HFF-Myc (cell line): Measurements from ENCODE around the gene TOM1L1.
A peak's percentile ranks its signal among the peaks of the same experiment; 100 is the strongest.

Experiments
- DNase-seq: peaks from one replicate; pipeline ENCODE4 v3.0.0-alpha.2; 2011; ENCODE audit warnings: low read depth; ENCODE audit errors: extremely low read depth
- H3K4me3 ChIP-seq: replicated peaks from 2 replicates; pipeline ENCODE4 v1.5.1; 2011; ENCODE audit warnings: low read depth, mild to moderate bottlenecking, control low read depth, low read length
- CTCF ChIP-seq: IDR thresholded peaks from 2 replicates; pipeline ENCODE4 v1.5.1; 2012; ENCODE audit warnings: mild to moderate bottlenecking, low read depth, low read length, control low read depth; ENCODE audit errors: missing control alignments

TOM1L1 gene

GRCh38 chr17:54898576-54898975 is 2.1 kb upstream of the TOM1L1 start:
- no peak overlapping the region for H3K4me3 ChIP-seq
- no peak for DNase-seq
- no peak for TF ChIP-seq CTCF

- H3K4me3 ChIP-seq: no peak overlapping the region
- DNase-seq: no peak
- no peak for TF ChIP-seq CTCF
Measured at GRCh38 chr17:54899201-54899600, 1.5 kb upstream of the TOM1L1 start.

GRCh38 chr17:54899721-54900456 is 763 bp upstream of the TOM1L1 start:
- DNase-seq: no peak
- no peak for TF ChIP-seq CTCF
- H3K4me3 ChIP-seq: peak overlapping the region; percentile 61

GRCh38 chr17:54901230-54901822 is 674 bp downstream of the TOM1L1 start:
- TF ChIP-seq CTCF: no peak
- no peak for DNase-seq
- H3K4me3 ChIP-seq: peak overlapping the region; percentile 61

GRCh38 chr17:54902017-54902416 is 1.4 kb downstream of the TOM1L1 start:
- no peak for DNase-seq
- peak overlapping the region; percentile 61; the same call in 1 of the 2 replicates for H3K4me3 ChIP-seq
- no peak for TF ChIP-seq CTCF

- DNase-seq: no peak
- no peak for TF ChIP-seq CTCF
- H3K4me3 ChIP-seq: no peak overlapping the region
Measured at GRCh38 chr17:54902611-54903010, 2.0 kb downstream of the TOM1L1 start.
